Activated T-helper 1 cell treated with Interleukin-2 at 50 U/mL for 16 hours (primary cell): Measurements from ENCODE around the gene STOML1.
A peak's percentile ranks its signal among the peaks of the same experiment; 100 is the strongest.
"Not testable (repeated sequence)": the region's sequence is repeated elsewhere in the genome, so short reads cannot be mapped to it uniquely, and the experiment has no call there.

Source experiments
- DNase-seq: peaks from one replicate; pipeline ENCODE4 v3.0.0-alpha.2; 2020; ENCODE audit warnings: low read depth

Gene STOML1

GRCh38 chr15:73946046-73946721, 45.9 kb downstream of the STOML1 start:
- no peak for DNase-seq

GRCh38 chr15:73945130-73945508, 47.0 kb downstream of the STOML1 start:
- no peak for DNase-seq

DNA sequence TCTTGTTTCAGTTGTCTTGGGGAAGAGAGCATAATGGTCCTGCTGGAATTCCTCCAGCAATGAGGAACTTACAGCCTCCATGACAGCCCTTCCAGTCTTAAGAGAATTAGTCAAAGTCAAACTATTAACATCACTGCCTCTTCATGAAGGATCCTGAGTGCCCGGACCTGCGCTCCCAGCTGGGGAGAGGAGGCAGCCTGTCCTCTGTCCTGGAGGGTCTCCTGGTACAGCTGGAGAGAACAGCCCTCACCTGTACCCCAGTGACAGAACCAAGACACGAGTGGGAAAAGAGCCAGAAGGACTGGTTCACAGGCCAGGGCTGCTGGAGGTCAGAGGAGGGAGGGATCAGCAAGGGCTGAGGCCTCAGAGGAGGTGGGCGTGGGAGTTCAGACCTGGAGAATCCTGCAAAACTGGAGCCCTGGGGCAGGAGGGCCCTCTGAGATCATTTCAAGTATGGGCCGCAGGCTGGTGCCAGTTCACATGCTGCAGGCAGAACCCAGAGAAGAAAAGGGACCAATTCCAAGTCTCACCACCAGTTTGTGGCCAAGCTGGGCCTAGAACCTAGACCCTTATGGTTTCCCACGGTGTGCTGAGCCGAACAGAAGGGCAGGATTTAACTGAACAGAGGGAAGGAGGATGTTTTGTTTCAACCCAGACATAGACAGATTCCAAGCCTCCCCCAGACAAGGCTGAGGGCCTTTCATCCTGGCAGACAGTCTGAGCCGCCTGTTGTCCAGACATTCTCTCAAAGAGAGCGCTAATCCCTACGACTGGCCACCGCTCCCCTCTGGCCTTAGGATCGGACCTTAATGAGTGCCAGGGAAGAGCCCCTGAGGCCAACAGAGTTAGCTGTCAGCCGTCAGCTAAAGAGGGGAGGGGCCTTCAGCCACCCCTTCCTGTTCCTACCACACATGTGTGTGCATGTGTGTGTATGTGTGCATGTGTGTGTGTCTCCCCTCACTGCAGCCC, 47.6 kb downstream of the STOML1 start:
- DNase-seq: no peak

- DNase-seq: no peak
These were observed 49.3 kb downstream of the STOML1 start for GRCh38 chr15:73942751-73943270.

DNA sequence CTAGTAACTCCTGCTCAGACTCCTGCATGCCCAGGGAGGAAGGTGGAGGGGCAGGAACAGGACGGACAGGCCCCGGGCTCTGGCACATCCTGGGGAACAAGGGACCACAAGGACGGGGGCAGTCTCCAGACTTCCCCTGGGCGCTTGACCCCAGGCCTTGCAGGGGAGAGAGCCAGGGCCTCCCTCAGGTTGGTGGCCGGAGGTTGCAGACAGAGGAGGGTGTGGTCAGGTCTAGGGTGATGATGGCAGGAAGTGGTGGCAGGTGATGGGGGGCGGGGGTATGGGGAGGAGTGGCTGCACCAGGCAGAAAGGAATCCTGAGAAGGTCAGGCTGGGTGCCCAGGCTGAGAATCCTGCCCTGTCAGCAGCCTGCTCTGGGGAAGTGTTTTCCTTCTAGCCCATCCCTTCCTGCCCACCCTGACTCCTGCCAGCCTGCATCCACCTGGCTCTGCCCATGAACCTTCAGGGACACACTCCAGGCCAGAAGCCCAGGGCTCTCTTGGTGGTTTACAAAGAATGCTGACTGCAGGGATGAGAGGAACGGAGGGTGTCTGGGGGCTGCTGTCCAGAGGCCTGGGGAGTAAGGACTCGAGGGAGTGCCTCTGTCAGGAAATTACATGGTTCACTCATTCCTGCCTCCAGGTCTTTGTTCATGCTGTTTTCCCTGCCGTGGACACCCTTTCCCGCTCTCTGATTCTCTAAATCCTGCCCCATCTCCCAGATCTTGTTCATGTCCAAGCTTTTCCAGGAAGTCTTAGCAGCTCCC, 50.0 kb downstream of the STOML1 start:
- DNase-seq: peak; percentile 31

GRCh38 chr15:73941449-73941848, 50.6 kb downstream of the STOML1 start:
- no peak for DNase-seq

GRCh38 chr15:73941044-73941443, 51.1 kb downstream of the STOML1 start:
- DNase-seq: no peak

- no peak for DNase-seq
These were observed 51.8 kb downstream of the STOML1 start for GRCh38 chr15:73940061-73940981.

GRCh38 chr15:73939138-73939537, 53.0 kb downstream of the STOML1 start:
- DNase-seq: no peak

GRCh38 chr15:73938516-73938915, 53.6 kb downstream of the STOML1 start:
- not testable (repeated sequence) for DNase-seq

- no peak for DNase-seq
These were observed 54.4 kb downstream of the STOML1 start for GRCh38 chr15:73937726-73938125.

DNA sequence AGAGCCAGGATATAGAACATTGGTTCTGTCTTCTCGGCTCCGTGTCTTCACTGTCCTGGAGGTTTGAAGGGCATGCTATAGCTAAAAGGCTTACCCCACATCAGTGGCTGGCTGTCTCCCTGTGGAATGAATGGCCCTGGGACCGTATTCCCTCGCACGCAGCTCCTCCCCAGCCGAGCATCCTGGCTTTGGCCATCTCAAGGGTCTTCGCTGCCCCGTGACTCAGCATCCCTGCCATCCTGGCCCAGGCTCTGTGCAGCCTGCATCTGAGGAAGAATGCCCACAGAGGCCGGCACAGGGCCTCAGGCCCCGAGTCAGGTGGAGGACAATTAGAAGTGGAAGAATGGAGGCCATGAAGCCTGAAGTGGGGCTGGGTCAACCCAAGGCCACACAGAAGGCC, 54.8 kb downstream of the STOML1 start:
- DNase-seq: no peak

DNA sequence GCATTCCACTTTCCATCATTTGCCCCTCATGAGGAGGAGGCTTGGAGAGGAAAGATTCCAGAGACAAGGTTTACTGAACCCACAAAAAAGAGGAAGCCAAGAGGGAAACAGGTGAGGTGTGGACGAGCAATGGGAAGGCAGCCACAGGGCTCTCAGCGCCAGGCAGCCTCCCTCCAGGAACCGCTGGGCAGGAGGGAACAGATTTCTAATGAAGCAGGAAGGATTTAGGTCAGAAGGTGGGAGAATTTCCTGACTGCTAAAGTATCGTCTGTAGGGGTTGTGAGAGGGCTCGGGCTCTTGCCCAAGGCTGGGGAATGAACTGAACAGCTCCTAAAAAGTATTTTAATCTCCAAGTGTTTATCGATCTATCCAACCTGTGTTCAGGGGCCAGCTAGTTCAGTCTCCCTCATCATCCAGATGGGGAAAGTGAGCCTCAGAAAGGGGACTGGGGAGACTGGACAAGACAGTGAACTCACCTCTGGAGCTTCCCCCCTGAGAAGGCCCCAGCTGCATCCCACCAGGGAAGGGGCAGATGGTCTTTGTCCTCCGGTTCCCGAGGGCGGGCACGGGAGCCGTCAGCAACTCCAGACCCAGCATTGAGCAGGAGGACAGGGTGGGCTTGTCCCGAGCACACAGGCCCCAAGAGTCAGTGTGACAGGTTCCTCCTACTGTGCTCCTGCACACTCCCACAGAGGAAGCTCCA, 55.4 kb downstream of the STOML1 start:
- DNase-seq: no peak

- DNase-seq: no peak
These were observed 55.9 kb downstream of the STOML1 start for GRCh38 chr15:73936181-73936580.

GRCh38 chr15:73935547-73935946, 56.5 kb downstream of the STOML1 start:
- no peak for DNase-seq

- DNase-seq: no peak
These were observed 57.8 kb downstream of the STOML1 start for GRCh38 chr15:73934281-73934680.

DNA sequence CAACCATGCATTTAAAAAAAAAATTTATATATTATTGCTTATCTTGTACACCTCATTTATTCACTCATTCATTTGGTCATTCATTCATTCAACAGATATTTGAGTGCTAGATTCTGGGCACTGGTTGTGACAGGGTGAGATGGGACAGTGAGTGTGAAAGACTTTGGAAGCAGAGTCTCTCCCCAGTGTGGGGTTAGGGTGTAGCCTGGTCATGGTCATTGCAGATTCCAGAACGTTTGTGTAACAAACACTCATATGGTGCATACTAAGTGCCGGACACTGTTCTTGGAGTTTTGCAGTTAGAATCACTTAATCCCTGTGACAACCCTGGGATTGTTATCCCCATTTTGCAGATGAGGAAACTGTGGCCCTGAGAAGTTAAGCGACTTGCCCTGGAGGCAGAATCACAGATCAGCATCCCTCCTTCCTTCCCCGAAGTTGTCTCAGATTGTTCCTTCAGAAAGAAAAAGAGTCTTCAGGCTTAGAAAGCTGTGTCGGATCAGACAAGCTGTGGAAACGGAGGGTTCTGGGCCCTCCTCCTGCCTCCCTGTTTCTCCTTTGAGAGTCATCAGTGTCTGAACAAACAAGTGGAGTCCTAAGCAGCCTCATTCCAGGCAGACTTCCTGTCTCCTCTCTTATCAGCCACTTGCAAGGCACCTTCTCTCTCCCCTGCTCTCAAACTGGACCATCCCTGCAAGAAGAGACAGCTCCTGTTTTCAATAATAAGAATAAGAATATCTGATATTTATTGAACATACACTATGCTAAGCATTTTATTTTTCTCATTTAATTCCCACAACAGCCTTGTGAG, 59.5 kb downstream of the STOML1 start:
- no peak for DNase-seq

DNA sequence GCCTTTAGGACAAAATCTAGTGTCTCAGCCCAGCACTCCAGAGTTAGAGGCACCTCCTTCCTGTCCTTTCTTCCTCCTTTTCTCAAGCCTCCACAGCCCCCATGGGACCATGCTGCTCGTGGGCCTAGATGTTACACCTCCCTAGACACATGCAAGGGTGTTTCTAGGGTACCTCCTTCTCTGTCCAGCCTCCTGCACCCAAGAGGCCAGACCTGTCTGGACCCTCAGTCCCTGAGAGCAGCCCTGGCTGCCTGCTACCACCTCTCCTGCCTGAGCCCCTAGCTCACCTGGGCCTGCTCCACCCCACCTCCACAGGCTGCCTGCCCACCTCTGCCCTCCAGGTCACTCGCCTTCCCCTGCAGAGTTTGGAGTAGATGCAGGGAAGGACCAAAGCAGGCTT, 60.7 kb downstream of the STOML1 start:
- DNase-seq: no peak

GRCh38 chr15:73930790-73931281, 61.3 kb downstream of the STOML1 start:
- no peak for DNase-seq

DNA sequence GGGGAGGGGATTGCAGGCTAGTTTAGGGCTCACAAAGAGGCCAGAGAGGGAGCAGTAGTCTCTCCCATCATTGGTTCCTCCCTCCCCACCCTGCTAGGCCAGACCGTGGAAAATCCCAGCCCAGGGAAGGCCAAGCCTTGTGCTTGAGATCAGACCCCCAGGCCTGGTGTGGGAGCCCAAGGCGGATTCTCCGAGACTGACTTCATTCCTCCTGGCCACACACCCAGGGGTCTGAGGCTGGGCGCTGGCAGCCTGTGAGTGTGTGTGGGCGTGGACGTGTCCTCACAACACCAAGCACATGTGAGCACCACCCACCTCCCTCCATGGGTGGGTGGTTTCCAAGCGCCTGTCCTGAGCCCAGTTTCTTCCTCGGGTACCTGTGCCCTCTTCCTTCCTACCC, 61.7 kb downstream of the STOML1 start:
- no peak for DNase-seq
